DMS114 treated with DMSO at 0.1 percent for 48 hours (cell line): ENCODE results near the gene C11orf91.

Experiments used
- DNase-seq: peaks from one replicate; lab custom pipeline; 2025; ENCODE audit not compliant: unreplicated experiment; lab: John Stamatoyannopoulos, UW

C11orf91 gene

GRCh38 chr11:33651990-33652389, 48.6 kb downstream of the C11orf91 start:
- no peak for DNase-seq

GRCh38 chr11:33651555-33651954, 49.1 kb downstream of the C11orf91 start:
- no peak for DNase-seq

GRCh38 chr11:33649944-33650343, 50.7 kb downstream of the C11orf91 start:
- no peak for DNase-seq
